UCSD-AML1 (cell line): ENCODE results near the gene ANXA3.
"Not testable (repeated sequence)": the region's sequence is repeated elsewhere in the genome, so short reads cannot be mapped to it uniquely, and the experiment has no call there.

Experiments used
- DNase-seq: peaks from one replicate; lab custom pipeline; 2025; ENCODE audit not compliant: unreplicated experiment; lab: John Stamatoyannopoulos, UW

The ANXA3 gene

DNA sequence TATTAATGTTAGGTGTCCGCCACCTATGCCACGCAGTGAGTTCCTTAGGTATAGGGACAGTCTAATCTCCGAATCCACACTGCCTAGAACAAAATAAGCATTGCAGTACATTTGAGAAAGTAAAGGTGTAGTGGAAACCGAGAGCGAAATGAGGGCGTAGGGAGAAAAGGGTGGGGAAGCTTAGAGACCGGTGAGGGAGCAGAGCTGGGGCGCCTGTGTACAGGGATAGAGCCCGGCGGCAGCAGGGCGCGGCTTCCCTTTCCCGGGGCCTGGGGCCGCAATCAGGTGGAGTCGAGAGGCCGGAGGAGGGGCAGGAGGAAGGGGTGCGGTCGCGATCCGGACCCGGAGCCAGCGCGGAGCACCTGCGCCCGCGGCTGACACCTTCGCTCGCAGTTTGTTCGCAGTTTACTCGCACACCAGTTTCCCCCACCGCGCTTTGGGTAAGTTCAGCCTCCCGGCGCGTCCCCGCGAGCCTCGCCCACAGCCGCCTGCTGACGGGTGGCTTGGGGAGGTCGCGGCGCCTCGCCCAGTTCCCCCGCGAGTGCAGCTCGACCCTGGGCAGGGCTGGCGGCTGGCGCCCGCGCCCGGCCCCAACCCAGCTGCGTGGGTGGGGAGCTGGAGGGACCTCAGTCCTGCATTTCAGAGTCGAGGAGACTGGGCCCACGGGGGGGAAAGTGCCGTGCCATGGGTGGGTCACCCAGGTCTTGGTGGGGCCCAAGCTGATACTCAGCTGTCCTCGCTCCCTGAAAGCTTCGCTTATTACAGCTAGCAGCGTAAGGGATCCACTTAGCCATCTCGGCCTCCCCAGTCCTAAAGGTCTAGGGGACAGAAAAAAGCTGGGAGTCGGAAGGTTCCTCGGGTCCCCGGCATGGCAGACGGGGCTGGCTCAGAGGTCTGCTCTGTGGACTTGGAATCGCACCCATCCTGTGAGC is at the start of gene ANXA3:
Gene ANXA3, plus strand, starts transcription at position 351 of the 932 bp plus-strand sequence. CDS start 2,704 bp downstream, outside the sequence.
- peak; percentile 26 for DNase-seq

DNA sequence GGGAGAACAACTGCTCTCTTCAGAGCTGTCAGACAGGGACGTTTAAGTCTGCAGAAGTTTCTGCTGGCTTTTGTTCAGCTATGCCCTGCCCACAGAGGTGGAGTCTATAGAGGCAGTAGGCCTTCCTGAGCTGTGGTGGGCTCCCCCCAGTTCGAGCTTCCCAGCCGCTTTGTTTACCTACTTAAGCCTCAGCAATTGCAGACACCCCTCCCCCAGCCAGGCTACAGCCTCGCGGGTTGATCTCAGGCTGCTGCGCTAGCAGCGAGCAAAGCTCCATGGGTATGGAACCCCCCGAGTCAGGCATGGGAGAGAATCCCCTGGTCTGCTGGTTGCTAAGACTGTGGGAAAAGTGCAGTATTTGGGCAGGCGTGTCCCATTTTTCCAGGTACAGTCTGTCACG is 45.3 kb upstream of the ANXA3 start:
- DNase-seq = not testable (repeated sequence)

- DNase-seq = no peak
Observed at GRCh38 chr4:78509043-78509442, 42.5 kb upstream of the ANXA3 start.

DNA sequence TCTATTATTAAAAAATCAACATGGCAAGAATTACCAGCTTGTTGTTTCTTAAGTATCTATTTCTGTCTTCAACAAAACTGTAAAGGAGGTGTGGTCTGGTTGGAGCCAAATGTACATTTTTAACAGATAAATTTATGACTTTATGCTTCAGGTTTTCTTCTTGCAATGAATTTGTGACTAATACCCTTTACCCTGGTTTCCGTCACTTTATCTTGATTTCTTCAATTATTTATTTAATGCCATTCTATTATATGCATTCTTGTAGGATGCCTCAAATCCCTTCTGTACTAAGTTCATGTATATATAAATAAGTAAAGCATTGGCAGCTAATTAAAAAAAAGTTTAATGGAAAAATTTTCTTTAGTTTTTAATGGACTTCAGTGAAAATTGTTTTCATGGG is 41.5 kb upstream of the ANXA3 start:
- no peak for DNase-seq

- no peak for DNase-seq
Observed at GRCh38 chr4:78510681-78511080, 40.9 kb upstream of the ANXA3 start.

DNA sequence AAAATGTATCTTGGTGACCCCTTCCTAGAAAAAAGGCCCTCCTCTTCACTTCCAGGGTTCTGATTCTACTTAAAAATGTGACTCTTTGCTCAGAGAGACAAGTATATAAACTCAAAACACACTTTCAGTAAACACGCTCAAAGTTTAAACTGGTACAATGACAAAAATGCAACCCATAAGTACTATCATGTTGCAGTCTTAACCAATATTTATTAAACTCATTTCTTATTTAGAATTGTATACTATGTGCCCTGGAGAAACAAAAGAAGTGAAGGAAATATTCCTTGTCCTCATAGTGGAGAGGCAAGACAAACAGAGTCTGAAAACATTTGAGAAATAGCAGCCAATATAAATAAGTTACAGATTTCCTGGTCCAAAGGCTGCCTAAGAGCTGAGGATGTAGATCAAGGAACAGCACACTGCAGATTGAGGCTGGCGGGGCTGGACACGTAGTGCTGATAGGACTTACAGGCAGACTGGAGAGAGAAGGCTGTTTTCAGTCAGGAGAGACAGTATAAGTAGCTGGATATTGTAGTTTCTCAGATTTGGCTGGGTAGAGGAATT is 39.1 kb upstream of the ANXA3 start:
- no peak for DNase-seq

DNA sequence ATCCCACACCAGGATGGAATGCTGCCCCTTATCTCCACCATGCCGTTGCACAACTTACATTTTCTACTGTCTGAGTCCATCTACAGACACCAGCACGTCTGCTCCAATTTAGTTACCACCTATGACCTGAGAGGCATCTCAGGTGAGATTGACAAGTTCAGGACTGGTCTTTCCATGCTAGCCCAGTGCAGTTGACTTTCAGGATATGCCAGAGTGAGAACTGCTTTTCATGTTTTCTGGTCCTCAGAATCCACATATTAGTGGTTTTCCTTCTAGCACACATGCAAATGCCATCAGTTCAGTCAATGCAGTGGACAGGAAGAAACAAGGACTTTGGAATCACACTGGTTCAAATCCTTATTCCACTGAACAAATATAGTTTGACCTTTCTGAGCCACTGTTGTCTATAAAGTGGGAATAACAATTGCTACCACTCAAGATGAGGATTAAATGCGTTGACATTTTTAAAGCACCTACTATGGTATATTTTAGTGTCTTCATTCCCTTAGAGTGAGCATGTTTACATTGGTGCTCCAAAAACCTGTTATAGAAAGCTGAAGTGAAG is 38.1 kb upstream of the ANXA3 start:
- DNase-seq = no peak

GRCh38 chr4:78517050-78517652 is 34.4 kb upstream of the ANXA3 start:
- no peak for DNase-seq

GRCh38 chr4:78518561-78518960 is 33.0 kb upstream of the ANXA3 start:
- no peak for DNase-seq

GRCh38 chr4:78519962-78520361 is 31.6 kb upstream of the ANXA3 start:
- DNase-seq = no peak

DNA sequence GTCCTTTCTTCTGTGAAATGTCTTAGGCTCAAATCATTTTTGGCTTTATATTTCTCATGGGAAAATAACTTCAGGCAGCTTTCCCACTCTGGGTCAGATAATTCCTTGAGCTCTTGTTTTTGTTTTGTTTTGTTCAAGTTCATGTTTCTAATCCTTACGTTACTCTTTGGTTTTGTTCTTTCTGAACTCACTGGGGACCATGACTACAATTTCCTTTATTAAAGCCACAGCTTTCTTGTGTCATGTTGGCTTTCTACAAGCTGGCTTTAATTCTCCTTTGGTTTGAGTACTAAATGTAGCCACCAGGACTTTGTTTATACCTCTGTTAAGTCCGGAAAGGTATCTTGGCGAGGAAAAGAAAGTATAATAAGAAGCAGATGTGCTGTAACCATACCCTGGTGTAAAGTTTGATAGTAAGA is 30.8 kb upstream of the ANXA3 start:
- DNase-seq = no peak

DNA sequence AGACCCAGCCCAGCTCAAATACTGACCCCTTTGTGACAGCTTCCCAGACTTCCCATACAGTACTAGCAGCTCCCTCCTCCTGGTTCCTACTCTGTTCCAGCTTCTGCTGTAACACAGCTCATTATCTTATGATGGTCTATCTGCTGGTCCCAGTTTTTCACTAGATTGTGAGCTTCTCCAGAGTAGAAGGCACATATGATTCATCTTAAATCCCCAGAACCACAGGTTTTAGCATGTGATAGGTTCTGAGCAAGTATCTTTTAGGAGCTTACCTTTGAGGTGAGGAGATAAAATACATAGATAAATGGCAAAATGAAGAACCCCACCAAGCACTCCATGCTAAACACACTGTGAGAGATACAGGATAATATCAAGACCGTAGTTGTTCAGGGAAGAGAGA is 27.6 kb upstream of the ANXA3 start:
- DNase-seq = no peak

- no peak for DNase-seq
Observed at GRCh38 chr4:78525559-78525958, 26.0 kb upstream of the ANXA3 start.

DNA sequence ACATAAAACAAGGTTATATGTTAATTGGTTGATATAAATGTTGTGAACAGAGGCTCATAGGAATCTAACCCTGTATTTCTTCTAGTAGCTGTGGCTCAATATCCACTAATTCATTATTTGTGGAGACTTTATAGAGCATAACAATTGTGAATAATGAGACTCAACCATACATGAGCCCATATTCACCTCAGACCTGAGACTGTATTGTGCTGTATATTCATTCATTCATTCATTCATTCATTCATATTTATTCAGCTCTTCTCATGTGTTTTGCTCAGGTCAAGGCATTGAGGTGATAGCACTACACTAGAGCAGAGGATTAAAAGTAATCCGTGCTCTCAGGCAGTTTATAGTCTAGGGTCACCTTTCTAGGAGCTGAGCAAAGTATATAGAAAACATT is 24.5 kb upstream of the ANXA3 start:
- no peak for DNase-seq

- DNase-seq = no peak
Observed at GRCh38 chr4:78527555-78527954, 24.0 kb upstream of the ANXA3 start.

- DNase-seq = no peak
Observed at GRCh38 chr4:78528327-78528726, 23.2 kb upstream of the ANXA3 start.

DNA sequence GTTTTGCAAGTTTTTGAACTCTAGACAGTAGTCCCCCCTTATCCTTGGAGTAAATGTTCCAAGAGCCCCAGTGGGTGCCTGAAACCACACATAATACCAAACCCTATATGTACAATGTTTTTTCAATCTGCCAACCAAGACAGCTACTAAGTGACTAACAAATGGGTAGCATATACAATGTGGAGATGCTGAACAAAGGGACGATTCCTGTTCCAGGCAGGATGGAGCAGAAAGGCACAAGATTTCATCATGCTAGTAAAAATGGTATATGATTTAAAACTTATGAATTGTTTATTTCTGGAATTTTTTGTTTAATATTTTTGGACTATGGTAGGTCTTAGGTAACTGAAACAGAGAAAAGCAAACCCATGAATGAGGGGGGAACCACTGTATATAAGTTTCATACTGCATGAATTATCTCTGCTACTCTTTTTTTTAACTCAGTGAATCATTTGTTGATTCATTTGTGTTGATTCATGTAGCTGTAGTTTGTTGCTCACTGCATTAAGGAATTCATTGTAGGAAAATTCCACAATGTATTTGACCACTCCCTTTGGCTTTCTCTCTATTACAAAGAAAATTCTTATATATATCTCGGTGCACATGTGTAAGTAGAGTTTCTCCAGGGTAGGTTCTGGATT is 21.9 kb upstream of the ANXA3 start:
- no peak for DNase-seq

- DNase-seq = no peak
Observed at GRCh38 chr4:78532046-78532445, 19.5 kb upstream of the ANXA3 start.

GRCh38 chr4:78533854-78534253 is 17.7 kb upstream of the ANXA3 start:
- DNase-seq = no peak

DNA sequence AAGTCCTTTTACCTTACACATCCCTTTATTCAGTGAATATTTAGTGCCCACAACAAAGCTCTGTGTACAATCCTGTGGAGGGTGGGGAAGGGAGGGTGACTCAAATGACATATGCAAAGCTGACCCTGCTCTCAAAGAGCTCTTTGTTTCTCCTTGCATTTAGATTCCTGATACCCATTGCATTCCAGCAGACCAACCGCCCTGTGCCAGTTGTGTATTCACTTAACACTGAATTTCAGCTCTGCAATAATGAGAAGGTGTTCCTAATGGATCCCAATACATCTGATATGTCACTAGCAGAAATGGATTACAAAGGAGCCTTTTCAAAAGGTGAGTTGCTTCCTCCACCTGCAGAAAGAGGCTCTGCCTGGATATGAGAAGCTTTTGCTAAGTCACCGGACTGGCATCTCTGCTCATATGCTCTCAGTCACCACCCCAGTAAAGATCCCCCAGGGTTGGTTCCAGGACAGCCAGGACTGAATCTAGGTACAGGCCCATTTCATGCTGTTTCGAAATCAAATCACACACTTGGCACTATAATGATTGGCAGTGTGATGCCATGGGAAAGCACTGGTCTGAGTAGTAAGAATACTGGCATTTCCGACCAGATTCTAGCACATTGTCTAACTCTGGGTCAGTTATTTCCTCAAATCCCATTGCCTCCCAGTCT is 17.1 kb upstream of the ANXA3 start:
- DNase-seq = no peak

- DNase-seq = no peak
Observed at GRCh38 chr4:78542373-78542772, 9.2 kb upstream of the ANXA3 start.
